ENCODE data around the gene KCTD19.

Gene KCTD19

GRCh38 chr16:67265834-67266233 lies 60.7 kb downstream of the KCTD19 start:
- DNase-seq (ENCODE audit: low spot score): no peak
- in situ Hi-C loops (cut with MboI; ENCODE audit: low pct_unique_long_range_greater_than_20kb, low sequenced_read_pairs, unreplicated experiment): loop anchor here (10.0 kb wide), 1 partner anchor 139 kb away; no protein-coding TSS in a partner anchor
- TF ChIP-seq, protein P1, sequence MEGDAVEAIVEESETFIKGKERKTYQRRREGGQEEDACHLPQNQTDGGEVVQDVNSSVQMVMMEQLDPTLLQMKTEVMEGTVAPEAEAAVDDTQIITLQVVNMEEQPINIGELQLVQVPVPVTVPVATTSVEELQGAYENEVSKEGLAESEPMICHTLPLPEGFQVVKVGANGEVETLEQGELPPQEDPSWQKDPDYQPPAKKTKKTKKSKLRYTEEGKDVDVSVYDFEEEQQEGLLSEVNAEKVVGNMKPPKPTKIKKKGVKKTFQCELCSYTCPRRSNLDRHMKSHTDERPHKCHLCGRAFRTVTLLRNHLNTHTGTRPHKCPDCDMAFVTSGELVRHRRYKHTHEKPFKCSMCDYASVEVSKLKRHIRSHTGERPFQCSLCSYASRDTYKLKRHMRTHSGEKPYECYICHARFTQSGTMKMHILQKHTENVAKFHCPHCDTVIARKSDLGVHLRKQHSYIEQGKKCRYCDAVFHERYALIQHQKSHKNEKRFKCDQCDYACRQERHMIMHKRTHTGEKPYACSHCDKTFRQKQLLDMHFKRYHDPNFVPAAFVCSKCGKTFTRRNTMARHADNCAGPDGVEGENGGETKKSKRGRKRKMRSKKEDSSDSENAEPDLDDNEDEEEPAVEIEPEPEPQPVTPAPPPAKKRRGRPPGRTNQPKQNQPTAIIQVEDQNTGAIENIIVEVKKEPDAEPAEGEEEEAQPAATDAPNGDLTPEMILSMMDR (IDR thresholded peaks at IDR 0.05; ENCODE audit: extremely low read depth, insufficient read depth, missing control alignments): no peak

GRCh38 chr16:67264866-67265265 lies 61.7 kb downstream of the KCTD19 start:
- no peak for DNase-seq (ENCODE audit: low spot score)
- in situ Hi-C loops (cut with MboI; ENCODE audit: low pct_unique_long_range_greater_than_20kb, low sequenced_read_pairs, unreplicated experiment): loop anchor here (10.0 kb wide), 1 partner anchor 140 kb away; no protein-coding TSS in a partner anchor
- TF ChIP-seq, protein P1 (IDR thresholded peaks at IDR 0.05; ENCODE audit: extremely low read depth, insufficient read depth, missing control alignments): no peak

DNA sequence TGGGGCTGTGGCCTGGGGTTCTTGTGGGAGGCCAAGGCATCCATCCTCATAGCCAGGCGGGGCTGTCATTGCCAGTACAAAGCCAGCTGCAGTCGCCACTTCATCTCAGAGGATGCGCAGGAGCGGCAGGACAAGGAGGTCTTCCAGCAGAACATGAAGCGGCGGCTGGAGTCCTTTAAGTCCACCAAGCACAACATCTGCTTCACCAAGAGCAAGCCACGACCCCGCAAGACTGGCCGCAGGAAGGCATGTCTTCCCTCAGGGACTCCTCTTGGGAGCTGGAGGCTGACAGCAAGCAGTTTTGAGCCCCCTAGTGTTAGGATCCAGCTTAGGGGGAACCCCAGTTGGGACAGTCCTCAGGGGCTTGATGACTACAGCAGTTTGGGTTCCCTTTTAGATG lies 62.3 kb downstream of the KCTD19 start:
- in situ Hi-C loops (cut with MboI; ENCODE audit: low pct_unique_long_range_greater_than_20kb, low sequenced_read_pairs, unreplicated experiment): loop anchor here (10.0 kb wide), 1 partner anchor 141 kb away; no protein-coding TSS in a partner anchor
- no peak for DNase-seq (ENCODE audit: low spot score)
- TF ChIP-seq, protein P1 (IDR thresholded peaks at IDR 0.05; ENCODE audit: extremely low read depth, insufficient read depth, missing control alignments): peak; percentile 13

GRCh38 chr16:67263201-67263600 lies 63.3 kb downstream of the KCTD19 start:
- in situ Hi-C loops (cut with MboI; ENCODE audit: low pct_unique_long_range_greater_than_20kb, low sequenced_read_pairs, unreplicated experiment): loop anchor here (10.0 kb wide), 1 partner anchor 142 kb away; no protein-coding TSS in a partner anchor
- no peak for DNase-seq (ENCODE audit: low spot score)
- TF ChIP-seq, protein P1 (IDR thresholded peaks at IDR 0.05; ENCODE audit: extremely low read depth, insufficient read depth, missing control alignments): no peak

- TF ChIP-seq, protein P1 (IDR thresholded peaks at IDR 0.05; ENCODE audit: extremely low read depth, insufficient read depth, missing control alignments): peak; percentile 69
- DNase-seq (ENCODE audit: low spot score): peak; percentile 78
- in situ Hi-C loops (cut with MboI; ENCODE audit: low pct_unique_long_range_greater_than_20kb, low sequenced_read_pairs, unreplicated experiment): loop anchor here (10.0 kb wide), 1 partner anchor 144 kb away; no protein-coding TSS in a partner anchor
Observed at GRCh38 chr16:67260426-67261063, 66.0 kb downstream of the KCTD19 start.

GRCh38 chr16:67259705-67260104 lies 66.8 kb downstream of the KCTD19 start:
- in situ Hi-C loops (cut with MboI; ENCODE audit: low pct_unique_long_range_greater_than_20kb, low sequenced_read_pairs, unreplicated experiment): loop anchor here (10.0 kb wide), 1 partner anchor 145 kb away; no protein-coding TSS in a partner anchor
- TF ChIP-seq, protein P1 (IDR thresholded peaks at IDR 0.05; ENCODE audit: extremely low read depth, insufficient read depth, missing control alignments): no peak
- DNase-seq (ENCODE audit: low spot score): no peak
